GM10847 (cell line): ENCODE measurements around the gene FNBP1L.

Experiments used
- POLR2A ChIP-seq: IDR thresholded peaks from 2 replicates; pipeline ENCODE4 v1.6.1; 2011; ENCODE audit not compliant: insufficient read length; ENCODE audit errors: extremely low read depth

FNBP1L gene

GRCh38 chr1:93447481-93448291 lies at the start of gene FNBP1L:
Gene FNBP1L, plus strand, starts transcription at chr1:93448118. Its CDS starts 164 bp downstream, at chr1:93448282.
- no peak for TF ChIP-seq POLR2A

GRCh38 chr1:93399781-93400180 lies 48.1 kb upstream of the FNBP1L start:
- TF ChIP-seq POLR2A = no peak

DNA sequence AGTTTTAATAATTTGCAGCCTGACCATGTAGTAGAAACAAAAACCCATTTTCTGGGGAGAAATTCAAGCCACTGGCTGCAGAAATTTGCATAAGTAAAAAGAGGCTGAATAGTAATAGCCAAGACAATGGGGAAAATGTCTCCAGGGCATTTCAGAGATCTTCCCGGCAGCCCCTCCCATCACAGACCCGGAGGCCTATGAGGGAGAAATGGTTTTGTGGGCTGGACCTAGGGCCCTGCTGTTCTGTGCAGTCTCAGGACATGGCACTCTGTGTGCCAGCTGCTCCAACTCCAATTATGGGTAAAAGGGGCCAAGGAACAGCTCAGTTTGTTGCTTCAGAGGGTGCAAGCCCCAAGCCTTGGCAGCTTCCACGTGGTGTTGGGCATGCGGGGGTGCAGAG lies 39.7 kb upstream of the FNBP1L start:
- TF ChIP-seq POLR2A = no peak

DNA sequence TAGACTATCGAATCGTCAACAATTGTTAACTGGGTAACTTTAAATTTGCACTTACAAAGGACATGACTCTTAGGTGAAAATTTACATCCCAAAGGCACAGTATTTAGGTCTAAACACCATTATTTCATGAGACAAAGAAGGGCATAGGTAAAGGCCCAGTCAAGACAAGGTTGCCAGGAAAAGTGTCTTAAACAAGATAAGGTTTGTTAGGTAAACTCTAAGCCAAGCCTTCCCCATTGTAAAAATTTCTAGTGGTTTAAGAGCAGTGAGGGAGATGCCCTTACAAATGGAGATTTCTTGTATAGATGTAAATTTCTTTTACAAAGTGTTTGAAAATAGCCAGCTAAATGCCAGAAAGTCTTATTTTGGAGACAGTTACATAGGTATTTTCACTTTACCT lies 36.9 kb upstream of the FNBP1L start:
- no peak for TF ChIP-seq POLR2A

GRCh38 chr1:93414749-93415148 lies 33.2 kb upstream of the FNBP1L start:
- no peak for TF ChIP-seq POLR2A

DNA sequence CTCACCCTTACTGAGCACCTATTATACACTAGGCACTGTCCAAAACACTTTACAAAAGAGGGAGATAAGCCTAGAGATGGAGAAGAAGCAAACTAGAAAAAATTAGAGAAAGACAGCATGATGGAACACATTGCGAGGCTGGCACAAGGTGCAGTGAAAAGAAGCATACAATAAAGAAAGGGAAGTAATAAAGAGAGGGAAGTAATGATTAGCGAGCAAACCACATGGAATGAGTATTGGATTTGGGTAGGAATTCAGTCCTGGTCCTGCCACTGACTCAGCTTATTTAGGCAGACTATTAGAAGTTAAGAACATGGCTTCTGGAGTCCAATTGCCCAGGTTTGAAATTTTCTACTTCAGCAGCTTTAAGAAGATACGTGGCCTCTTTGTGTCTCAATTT lies 32.6 kb upstream of the FNBP1L start:
- TF ChIP-seq POLR2A = no peak

DNA sequence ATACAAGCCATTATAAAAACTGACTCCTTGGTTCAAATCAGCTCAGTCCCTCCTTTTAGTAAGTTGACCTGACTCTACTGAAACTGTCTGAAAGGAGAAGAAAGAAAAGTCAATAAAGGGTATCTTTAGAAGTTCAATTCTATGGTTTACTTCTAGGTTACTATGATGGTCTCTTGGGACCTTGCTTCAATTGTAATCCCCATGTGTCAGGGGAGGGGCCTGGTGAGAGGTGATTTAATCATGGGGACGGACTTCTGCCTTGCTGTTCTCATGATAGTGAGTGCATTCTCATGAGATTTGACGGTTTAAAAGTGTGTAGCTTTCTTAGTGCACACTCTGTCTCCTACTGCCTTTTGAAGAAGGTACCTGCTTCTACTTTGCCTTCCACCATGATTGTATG lies 31.7 kb upstream of the FNBP1L start:
- no peak for TF ChIP-seq POLR2A

- no peak for TF ChIP-seq POLR2A
Measured at GRCh38 chr1:93419344-93419743, 28.6 kb upstream of the FNBP1L start.

DNA sequence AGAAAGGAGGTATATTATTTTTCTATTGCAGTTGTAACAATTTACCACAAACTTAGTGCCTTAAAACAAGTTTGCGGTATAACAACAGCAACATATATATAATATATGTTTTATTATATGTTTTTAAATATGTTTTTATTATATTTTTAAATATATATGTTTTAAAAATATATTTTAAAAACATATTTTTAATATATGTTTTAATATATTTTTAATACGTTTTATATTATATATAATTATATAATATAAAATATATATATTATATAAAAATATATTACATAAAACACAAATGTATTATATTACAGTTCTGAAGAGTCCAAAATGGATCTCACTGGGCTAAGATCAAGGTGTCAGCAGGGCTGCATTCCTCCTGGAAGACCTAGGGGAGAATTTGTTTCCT lies 27.5 kb upstream of the FNBP1L start:
- no peak for TF ChIP-seq POLR2A

- TF ChIP-seq POLR2A = no peak
Measured at GRCh38 chr1:93426181-93426580, 21.7 kb upstream of the FNBP1L start.

DNA sequence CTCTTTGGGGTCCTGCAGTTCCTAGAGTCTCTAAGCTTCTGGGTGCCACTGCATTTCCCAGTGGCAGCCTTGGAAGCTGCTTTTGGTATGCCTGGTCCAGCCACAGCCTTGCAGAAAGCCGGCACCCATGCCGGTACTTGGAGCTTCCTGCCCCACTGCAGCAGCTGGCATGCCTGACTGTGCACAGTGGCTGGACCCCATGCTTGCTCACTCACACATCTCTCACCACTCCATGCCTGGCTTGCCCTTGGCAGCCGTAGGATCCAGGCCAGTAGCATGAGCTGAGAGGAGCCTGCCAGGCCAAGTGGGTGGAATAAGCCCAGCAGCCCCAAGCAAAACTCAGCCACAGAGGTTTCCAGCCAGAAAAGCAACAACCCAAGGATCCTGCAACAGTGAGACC lies 20.3 kb upstream of the FNBP1L start:
- TF ChIP-seq POLR2A = no peak

DNA sequence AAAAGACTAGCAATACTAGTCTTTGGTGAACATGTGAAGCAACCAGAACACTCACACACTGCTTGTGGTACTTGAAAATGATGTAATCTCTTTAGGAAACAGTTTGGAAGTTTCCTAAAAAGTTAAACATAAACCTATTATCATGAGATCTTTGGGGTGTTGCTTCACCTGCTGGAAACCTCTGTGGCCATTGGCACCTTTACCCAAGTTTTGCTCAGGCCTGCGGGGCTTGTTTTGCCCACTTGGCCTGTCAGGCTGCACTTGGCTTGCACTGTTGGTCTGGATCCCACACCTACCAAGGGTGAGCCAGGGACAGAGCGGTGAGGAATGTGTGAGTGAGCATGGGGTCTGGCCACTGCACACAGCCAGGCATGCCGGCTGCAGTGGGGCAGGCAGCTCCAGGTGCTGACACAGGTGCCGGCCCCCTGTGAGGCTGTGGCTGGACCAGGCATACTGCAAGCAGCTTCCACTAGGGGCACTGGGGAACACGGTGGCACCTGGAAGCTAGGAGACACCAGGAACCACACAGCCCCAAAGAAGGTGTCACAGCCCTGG lies 14.4 kb upstream of the FNBP1L start:
- no peak for TF ChIP-seq POLR2A

DNA sequence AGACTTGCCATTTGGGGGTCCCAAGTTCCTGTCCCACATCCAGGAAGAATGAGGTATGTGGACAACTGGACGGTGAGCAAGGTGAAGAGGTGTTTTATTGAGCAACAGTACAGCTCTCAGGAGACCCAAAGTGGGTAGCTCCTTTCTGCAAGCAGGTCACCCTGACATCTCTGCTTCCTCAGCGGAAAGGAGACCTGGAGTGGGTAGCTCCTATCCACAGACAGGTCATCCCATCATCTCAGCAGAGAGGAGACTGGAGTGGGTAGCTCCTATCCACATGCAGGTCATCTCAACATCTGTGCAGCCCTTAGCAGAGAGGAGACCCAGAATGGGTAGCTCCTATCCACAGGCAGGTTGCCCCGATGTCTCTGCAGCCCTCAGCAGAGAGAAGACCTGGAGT lies 13.8 kb upstream of the FNBP1L start:
- no peak for TF ChIP-seq POLR2A

- no peak for TF ChIP-seq POLR2A
Measured at GRCh38 chr1:93434987-93435386, 12.9 kb upstream of the FNBP1L start.

DNA sequence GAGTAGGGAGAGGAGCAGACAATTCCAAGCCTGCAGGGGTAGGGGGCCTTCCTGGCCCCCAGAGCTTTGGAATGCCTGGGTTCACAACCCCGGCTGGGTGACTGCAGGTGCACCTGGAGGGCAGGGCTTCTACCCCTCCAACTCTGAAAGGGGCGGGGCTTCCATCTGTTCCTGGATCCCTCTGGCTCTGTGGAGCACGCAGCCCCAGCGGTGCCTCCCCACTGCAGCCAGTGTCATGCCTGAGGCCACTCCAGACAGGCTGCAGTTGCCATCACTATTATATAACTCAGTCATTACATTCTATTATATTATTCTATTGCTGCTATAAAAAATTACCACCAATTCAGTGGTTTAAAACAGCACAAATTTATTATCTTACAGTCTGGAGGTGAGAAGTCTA lies 12.5 kb upstream of the FNBP1L start:
- TF ChIP-seq POLR2A = no peak

DNA sequence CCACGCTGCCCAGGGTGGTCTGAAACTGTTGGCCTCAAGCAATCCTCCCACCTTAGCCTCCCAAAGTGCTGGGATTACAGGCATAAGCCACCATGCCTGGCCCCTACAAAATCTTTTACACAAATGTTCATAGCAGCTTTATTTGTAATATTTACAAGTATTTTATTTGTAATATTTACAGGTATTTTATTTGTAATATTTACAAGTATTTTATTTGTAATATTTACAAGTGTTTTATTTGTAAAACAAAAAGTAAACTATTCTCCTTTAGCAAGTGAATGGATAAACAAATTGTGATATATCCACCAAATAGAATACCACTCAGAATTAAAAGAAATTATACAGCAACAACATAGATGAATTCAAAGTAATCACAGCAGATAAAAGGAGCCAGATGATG lies 11.4 kb upstream of the FNBP1L start:
- TF ChIP-seq POLR2A = no peak
